Activated CD4-positive, alpha-beta T cell treated with anti-CD3 and anti-CD28 coated beads, Interleukin-2, amount 50 U/mL, for 4 hours (primary cell): ENCODE measurements around the gene MCTP1.

Experiments used
- DNase-seq, 2 experiments: peaks; one replicate each; pipeline ENCODE4 v3.0.0-alpha.2; 2020

Gene MCTP1

DNA sequence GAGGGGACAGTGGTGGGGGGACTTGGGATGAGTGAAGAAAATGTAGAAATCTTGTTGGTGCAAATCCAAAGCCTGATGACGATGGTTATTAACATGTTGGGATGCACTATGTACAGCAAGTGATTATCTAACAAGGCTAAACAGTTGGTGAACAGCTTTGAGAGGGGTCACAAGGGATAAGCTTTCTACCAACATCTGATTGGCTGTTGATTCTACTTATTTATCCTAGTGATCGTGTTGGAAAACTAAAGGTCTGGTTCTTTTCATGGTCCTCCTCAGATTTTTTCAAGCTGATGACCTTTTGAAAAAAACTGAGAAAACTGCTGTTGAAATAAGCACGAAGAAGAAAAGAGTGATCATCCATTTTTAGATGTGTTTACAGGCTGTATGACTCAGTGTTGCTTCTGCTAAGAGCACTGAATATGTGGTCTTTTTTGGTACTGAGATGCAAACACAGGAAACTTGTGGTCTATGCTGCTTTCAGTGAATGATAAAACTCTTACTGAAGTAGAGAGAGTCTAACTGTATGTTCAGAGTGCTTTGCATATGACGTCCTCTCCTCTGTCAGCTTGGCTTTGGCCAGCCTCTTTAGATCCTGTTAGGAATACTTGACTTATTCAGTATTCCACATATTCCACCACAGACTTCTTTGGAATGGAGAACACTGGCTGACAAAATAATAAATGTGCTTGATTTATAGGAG lies 491.6 kb downstream of the MCTP1 start:
- DNase-seq, result no peak

GRCh38 chr5:94791829-94792228 lies 493.1 kb downstream of the MCTP1 start:
- DNase-seq, result no peak

GRCh38 chr5:94788527-94788926 lies 496.4 kb downstream of the MCTP1 start:
- DNase-seq, result no peak

DNA sequence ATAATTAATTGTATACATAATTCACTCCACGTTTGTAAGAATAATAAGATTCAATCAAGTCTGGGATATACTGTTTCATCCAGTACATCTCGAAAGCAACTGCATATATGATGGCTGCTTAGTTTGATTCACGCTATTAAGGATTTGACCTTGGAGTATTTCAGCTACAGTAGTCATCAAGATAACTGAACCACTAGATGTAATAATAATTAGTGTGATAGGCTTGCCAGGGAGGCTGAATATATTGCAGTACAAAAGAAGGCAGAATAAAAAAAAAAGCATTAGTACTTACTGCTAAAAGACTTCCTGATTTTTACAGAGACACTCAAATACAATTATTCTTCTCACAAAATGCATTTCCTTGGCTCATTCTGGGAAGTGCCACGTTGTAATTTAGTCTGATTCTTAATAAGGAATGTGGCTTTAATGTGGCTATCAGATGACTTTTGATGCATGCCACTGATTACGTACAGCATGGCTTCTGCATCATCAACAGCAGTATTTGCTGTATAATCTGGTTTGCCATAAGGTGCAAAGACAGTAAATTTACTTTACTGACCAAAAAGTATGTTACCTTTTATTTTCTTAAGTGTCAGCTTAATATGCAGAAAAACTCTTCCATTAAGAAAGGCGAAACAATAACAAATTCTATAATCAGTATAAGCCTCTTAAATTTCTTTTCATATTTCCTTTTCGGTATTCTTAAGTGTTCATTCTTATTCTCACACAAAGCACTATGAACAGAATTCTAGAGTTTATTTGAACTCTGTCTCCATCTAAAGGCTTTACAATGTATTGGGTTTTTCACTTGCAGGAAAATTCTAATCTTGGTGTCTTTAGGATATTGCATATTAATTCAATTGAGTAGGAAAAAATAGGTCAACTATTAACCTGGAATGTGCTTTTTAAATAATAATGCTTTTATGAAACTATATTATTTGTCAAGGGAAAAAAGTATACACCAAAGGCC lies 500.1 kb downstream of the MCTP1 start:
- DNase-seq, result no peak

- no peak for DNase-seq
Observed at GRCh38 chr5:94782383-94782782, 502.5 kb downstream of the MCTP1 start.

GRCh38 chr5:94779684-94780083 lies 505.2 kb downstream of the MCTP1 start:
- DNase-seq, result no peak

- DNase-seq, result no peak
Observed at GRCh38 chr5:94778732-94779131, 506.2 kb downstream of the MCTP1 start.

DNA sequence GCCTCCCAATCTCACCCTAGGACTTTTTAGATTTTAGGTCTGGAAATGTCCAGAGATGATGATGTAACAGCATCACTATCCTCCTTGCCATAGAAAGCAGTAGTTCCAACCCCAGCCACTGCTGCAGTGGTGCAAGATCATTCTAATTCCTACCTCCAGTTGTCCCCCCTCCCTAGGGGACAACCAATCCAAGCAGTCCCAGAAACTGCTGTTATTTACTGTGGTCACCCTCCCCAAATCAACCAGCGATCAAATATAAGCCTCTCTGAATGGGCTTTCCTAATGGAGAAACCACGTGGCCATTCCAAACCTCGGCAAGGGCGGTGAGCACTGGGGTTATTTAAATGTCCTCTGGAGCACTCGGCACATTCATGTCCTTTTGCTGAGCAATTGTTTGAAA lies 506.6 kb downstream of the MCTP1 start:
- DNase-seq, result no peak

DNA sequence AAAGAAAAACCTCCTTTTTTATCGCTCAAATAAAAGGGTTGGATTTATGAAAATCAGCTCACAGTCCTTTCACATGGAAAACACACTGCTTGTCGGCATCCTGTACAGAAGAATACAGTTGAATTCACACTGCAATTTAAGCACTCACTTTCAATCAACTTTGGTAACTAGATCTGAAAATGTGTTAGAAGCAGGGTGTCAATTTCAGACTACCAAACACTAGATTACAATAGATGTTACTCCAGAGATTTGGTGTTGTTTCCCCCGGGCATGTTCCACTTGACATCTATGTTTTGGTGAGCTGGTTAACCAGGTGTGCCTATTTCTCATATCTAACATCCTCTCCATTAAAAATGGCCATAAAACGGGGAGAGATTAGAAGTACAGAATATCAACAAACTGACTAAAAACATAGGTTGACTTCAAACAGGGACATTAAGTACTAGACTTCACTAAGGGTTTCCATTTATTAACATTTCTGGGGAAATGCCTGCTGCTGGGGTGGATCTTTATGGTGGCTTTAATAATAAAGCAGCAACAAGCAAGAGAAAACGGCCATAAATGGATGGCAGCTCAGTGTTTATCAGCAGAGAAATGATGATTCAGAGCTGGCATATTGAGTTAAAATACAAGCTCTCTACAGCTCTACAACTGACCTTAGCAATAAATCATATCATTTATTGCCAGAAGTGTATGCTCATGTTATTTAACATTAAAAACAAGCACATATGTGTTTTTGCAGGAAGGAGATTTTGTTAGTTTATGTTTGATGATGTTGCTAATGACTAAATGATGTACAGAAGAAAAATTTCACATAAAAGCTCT lies 507.6 kb downstream of the MCTP1 start:
- DNase-seq, result no peak

GRCh38 chr5:94776167-94776566 lies 508.7 kb downstream of the MCTP1 start:
- DNase-seq, result no peak

DNA sequence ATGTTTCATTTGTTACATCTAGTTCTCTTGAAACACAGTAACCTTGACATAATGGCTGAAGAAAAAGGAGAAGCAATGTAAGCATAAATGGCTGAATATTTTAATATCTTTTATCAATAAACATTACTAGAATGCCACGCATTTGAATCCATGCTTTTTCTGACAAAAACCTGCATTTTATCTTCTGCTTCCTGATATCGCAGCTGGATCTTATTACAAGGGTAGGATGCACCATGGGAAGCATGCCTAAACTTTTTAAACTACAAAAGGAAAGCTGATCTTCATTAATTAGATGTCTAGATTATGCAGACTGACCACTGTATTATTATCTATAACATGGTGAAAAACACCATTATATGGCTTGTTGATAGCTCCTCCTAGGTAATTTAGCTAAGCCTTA lies 509.8 kb downstream of the MCTP1 start:
- no peak for DNase-seq

DNA sequence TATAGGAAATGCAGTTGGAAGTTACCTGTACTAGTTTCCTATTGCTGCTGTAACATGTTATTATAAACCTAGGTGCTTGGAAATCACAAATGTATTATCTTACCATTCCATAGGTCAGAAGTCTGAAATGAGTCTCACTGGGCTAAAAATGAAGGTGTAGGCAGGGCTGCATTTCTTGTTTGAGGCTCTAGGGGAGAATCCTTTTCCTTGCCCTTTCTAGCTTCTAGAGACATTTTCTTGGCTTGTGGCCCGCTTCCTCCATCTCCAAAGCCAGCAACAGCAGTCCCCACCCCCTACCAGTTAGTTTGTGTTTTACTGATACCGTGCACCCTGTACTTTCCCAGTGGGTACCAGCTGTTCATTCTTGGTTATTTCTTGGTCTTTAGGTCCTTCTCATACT lies 513.2 kb downstream of the MCTP1 start:
- DNase-seq, result no peak

- no peak for DNase-seq
Observed at GRCh38 chr5:94769996-94770395, 514.9 kb downstream of the MCTP1 start.

- no peak for DNase-seq
Observed at GRCh38 chr5:94761786-94762185, 523.1 kb downstream of the MCTP1 start.

- DNase-seq, result no peak
Observed at GRCh38 chr5:94761055-94761454, 523.8 kb downstream of the MCTP1 start.

- DNase-seq, result no peak
Observed at GRCh38 chr5:94759961-94760360, 524.9 kb downstream of the MCTP1 start.

GRCh38 chr5:94759022-94759421 lies 525.9 kb downstream of the MCTP1 start:
- no peak for DNase-seq

- DNase-seq, result no peak
Observed at GRCh38 chr5:94754824-94755223, 530.1 kb downstream of the MCTP1 start.

DNA sequence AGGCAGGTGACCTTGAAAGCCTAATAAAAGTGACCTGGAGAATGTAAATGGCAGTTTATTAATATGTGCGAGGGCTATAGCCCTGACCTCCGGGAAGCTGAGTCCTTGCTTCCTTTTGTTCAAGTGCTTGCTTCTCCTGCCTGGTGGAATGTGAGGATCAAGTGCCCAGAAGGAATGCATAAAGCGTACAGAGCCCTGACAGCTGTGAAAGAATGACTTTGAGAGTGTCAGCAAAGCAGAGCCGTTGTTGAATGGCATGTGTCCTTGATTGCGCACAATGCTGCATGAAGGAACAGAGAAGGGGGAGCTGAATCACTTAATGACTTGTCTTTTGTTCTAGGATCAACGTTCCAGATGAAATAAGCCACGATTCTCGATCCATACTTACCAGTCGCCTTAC lies 533.4 kb downstream of the MCTP1 start:
- no peak for DNase-seq

DNA sequence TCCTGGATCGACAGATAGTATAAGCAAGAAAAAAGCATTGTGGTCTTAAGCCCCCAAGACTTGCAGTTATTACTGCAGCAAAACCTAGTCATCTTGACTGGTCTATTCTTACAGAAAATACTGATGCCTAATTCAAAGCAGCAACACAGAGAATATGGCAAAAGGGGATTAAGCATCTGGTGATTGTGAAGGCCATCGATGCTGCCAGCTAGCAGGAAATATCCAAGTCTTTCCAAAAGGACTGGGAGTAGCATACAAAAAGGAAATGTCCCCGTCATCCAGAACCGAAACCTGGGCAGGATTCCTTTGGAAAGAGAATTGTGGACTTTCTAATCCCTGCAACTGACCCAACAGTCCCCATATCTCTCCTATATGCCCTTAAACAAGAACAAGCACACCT lies 534.2 kb downstream of the MCTP1 start:
- DNase-seq, result no peak

DNA sequence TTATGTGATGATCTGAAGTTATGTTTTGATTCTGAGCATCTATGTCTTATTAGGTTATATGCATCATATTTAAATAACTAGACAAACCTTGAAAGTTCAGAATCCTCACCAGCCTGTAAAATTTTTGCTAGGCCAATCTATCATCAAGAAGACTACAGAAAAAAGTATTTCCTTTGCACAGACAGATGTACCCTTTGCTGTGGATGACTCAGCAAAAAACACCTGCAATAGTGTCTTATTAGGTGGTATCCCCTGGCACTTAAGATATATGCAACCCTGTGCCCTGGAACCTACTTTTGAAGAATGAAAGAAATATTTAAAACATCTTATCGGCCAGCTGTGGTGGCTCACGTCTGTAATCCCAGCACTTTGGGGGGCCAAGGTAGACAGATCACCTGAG lies 535.9 kb downstream of the MCTP1 start:
- no peak for DNase-seq

GRCh38 chr5:94748212-94748611 lies 536.7 kb downstream of the MCTP1 start:
- DNase-seq, result no peak

DNA sequence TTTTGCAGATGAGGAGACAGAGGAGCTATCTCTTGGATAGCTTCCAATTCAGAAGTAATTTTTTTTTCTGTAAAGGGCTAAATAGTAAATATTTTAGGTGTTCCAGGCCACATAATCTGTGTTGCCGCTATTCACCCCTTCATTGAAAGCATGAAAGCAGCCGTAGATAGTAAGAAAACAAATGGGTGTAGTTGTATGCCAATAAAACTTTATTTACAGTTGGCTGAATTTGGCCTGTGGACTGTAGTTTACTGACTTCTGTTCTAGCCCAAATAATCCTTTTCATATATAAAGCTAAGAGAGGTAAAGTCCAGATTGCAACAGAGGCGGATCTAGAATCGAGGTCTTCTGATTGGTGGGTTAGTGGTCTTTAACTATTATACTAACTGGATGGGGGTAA lies 537.5 kb downstream of the MCTP1 start:
- no peak for DNase-seq
